HG03060 (cell line): ENCODE measurements around the gene TSPYL4.
A peak's percentile ranks its signal among the peaks of the same experiment; 100 is the strongest.
"Not testable (repeated sequence)": the region's sequence is repeated elsewhere in the genome, so short reads cannot be mapped to it uniquely, and the experiment has no call there.

Experiments used
- ATAC-seq: cut with Tn5 transposase; IDR thresholded peaks from one replicate; pipeline ENCODE4 v1.9.1; 2021; ENCODE audit warnings: low read depth, moderate number of reproducible peaks; ENCODE audit not compliant: unreplicated experiment

The TSPYL4 gene

DNA sequence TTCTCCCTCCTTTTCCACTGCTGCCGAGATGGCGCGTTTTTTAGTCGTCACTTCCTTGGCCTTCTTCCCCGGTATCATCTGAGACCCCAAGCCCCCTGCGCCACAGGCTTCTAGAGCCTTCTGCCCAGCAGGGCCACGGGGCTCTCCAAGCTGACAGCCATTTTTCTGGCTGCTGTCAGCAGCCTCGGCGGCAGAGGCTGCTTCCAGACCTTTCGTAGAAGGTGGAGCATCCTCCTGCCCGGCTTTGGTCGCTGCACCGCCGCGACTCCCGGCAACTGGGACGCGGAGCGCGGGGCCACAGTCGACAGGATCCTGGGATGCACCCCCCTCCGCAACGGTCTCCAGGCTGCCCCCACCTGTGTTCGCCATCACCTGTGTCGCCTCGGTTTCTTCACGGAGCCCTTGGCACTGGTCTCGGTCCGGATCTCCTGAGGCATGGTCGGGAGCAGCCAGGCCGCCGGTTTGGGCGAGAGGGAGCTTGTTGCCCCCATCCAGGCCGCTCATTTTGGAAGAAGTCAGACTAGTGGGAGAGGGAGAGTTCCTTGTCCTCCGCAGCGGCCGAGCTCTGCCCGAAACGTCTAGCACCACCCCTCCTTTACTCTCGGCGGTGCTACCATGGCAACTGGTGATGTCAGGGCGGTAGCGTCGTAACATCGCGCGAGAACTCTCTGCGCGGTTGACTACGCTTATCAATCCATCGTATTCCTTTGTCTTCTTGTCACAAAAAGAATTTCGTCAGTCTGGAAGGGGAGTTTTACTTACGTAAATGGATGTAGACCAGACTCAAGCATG lies at the start of gene TSPYL4:
Gene TSPYL4, minus strand, starts transcription at position 571 of the 792 bp plus-strand sequence. Its CDS starts 67 bp downstream, at position 504.
- ATAC-seq: peak; percentile 100

DNA sequence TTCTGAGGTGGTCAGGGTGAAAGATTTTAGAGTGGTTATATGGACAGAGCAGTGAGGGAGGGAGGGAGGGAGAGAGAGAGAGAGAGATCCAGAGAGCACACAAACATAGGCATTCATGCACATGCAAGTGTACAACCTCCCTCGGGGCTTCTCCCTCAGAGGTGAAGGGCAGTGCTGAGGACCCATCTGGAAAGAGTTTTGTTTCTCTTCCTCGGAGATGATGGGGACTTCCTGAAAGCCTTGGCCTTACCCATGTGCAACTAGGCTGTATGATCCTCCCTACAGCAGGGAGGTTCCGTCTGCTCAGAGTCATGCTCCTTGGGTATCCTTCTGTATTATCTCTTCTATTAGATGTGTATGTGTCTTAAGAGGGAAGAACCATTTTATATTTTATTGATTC lies 47.2 kb upstream of the TSPYL4 start:
- no peak for ATAC-seq

DNA sequence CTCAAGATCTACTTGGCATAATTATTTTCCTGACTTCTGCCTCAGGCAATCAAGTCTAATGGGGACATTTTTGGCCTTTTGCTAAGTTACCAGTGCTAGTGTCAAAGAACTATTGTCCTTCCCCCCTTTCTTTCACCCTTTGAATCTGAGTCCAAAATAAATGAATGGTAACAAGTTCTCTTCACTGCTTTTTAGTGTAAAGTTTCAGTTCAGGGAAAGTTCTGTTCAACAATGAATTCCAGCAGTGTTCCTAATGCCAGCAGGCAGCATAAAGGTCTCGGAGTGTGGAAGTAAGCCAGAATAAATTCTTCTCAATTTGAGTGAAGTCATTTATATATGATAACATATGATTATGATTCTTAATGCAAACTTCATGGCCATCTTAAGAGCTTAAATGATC lies 46.7 kb upstream of the TSPYL4 start:
- ATAC-seq: no peak

DNA sequence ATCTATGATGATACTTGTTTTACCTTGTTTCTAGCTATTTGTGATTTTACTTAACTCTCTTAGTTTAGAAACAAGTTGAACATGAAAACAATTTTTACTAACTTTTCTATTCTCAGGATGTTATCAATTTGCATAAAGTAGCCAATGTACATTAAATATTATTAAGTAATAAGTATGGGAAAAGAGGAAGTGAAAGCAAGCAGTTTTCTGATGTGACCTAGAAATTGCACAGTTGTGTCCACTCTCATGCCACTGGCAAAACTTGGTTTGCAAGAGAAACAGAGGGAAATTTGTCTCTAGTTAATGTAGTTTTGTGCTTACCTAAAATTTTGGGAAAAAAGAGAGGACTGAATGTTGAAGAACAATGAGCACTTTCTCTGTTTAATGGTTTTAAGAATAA lies 45.1 kb upstream of the TSPYL4 start:
- no peak for ATAC-seq

DNA sequence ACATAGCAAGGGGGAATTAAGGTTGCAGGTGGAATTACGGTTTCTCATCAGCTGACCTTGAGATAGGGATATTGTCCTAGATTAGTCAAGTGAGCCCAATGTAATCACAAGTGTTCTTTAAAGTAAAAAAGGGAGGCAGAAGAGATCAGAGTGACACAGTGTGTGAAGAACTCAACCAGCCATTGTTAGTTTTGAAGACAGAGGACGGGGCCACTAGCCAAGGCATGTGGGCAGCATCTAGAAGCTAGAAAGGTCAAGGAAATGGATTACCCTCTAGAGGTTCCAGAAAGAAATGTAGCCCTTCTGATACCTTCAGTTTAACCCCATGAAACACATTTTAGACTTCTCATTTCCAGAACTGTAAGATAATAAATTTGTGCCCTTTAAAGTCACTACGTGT lies 44.4 kb upstream of the TSPYL4 start:
- ATAC-seq: no peak

DNA sequence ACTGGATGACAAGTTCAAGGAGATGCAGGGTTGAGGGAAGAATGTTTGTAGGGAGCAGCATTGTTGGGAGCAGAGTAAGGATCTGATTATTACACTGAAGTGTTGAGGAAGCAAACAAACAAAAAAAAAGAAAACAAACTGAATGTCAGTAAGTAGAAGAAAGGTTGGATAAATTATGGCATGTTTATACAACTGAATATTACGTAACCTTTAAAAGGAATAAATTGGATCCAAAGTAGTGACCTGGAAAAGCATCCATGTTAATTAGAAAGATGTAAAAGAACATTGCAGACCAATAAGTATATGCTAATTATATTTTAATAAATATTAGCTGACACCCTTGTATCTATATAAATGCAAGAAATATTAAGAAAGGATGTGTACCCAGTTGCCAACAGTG lies 38.7 kb upstream of the TSPYL4 start:
- ATAC-seq: no peak

DNA sequence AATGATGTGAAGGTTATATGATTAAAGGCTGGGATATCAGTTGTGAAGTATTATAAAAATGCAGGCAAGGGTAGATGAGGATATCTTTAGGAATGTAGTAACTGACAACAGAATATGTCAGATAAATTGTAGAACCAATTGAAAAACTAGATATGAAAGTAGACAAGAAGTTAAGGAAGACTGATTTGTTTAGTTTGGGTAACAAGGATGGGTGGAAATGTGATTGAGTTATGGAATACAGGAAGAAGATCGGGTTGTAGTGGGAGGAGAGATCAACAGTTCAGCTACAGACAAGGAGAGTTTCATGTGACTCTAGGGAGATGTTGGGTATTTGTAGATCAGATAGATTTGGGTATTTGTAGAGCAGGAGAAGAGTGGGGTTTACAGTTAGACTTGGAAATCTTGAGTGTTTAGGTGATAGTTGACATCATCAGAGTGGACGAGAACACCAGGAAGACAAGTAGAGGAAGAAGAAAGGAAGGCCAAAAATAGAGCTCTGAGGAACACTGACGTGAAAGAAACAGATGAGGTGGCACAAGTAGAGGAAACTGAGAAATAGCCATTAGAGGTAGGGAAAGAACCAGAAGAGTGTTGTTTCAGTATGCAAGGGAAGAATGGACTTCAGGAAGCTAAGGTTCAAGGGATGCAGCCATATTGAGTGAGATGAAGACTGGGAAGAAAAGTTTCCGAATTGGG lies 38.0 kb upstream of the TSPYL4 start:
- ATAC-seq: no peak

DNA sequence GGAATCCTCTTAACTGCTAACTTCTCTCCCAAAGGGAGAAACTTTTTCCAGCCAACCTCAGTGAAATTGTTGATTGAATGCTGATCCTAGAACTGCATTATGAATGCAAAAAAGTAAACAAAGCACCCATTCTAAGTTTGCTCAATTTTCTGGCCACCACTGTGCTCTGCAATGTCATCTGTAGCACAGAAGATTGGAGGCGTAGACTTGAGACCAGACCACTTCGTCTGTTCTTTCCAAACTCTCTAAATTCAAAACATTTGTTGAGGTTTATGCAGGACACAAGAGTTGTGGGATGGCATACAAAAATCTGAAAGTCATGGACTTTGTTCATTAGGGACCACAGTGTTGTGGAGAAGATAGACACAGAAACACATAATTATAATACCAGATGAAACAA lies 36.9 kb upstream of the TSPYL4 start:
- ATAC-seq: no peak

DNA sequence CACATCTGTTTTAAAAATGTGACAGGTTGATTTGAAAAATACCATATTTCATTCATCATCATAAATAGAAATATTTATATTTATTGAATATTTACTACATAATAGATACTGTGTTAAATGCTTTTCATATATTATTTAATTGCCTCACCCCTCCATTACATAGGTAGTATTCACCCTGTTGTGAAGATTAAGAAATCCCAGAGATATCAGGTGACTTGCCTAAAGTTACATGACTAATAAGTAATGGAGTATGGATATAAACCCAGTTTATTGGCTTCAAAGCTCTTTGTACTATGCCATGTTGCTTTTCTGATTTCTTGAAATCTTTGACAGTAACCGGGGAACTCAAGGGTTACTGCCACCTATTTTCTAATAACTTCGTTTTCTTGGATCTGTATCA lies 36.0 kb upstream of the TSPYL4 start:
- no peak for ATAC-seq

DNA sequence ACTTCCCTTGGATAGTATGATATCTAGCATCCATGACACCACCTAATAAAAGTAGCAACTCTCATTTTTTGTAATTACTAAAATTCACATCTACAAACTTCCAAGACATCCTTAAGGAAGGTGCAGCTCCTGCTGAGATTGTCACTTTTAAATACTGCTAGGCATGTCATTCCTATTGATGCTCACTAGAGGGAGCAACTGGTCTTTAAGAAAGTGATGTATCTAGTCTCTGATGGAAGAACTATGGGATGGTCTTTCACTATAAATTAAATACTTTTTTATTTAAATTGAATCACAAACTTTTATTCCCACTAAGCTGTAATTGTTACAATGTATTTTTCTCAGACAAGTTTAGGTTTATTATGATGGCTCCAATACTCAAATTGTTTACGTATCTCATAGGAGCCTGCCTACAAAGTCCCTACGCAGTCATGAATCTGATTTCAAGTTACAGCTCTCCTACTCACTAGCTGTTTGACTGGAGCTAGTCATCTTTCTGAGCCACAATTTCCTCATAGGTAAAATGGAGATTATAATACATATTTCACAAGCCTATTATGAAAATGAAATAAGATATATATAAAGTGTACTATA lies 33.9 kb upstream of the TSPYL4 start:
- no peak for ATAC-seq

DNA sequence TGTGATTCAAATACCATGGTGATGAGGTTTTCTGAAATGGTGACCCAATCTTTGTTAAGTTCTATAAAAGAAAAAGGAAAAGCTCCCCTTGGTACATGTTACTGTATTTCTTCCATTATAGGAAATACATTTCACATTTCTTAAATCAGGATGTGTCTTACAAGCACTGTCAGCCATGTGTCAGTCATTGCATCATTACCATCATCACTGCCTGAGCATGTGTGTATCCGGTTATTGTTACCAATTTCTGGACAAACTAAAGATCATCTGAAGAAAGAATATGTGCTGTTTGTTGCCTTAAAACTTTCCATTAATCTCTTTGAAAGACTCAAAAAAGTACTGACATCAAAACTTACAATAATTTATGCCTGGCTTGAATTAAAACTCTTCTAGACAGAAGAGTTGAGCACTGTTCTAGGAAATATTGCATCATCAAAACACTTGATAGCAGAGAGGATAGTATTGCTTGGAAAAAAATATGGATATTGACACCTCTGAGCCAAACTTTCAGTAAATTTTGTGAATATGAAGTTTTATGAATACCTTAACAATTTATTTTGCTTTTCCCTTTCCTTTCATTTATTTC lies 33.0 kb upstream of the TSPYL4 start:
- no peak for ATAC-seq

DNA sequence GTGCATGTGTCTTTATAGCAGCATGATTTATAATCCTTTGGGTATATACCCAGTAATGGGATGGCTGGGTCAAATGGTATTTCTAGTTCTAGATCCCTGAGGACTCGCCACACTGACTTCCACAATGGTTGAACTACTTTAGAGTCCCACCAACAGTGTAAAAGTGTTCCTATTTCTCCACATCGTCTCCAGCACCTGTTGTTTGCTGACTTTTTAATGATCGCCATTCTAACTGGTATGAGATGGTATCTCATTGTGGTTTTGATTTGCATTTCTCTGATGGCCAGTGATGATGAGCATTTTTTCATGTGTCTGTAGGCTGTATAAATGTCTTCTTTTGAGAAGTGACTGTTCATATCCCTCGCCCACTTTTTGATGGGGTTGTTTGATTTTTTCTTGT lies 31.1 kb upstream of the TSPYL4 start:
- not testable (repeated sequence) for ATAC-seq

DNA sequence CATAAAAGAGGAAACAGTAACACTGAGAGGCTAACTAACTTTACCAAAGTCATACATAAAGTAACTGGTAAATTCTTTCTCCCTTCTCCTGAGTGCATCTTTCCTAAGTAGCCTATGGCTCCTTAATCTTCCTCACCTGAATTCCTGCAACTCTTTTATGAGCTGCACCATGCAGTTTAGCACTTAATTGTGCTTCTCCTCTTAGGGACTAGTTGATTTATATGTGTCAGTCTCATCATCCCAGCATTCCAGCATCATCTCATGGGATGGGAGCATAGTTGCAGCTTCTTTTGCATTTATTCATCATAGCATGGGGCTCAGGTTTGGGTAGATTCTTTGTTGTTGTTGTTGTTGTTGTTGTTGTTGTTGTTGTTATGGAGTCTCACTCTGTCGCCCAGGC lies 29.3 kb upstream of the TSPYL4 start:
- no peak for ATAC-seq

DNA sequence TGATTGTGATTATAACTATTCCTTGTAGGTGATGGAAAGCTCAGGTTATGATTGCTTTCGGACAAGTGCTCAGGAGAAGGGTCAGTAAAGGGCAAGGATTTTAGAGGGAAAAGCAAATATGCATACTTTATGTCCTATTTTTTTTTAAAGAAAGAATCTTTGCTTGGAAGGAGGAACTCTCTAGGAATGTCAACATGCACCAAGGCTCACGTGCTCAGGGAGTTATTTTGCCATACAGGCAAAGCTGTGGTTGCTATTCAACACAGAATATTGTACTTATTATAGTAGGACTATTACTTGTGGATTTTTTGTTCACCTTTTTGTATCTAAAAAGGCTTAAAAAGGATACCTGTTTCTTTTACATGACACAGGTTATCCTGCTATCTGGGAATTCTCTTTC lies 28.8 kb upstream of the TSPYL4 start:
- no peak for ATAC-seq

DNA sequence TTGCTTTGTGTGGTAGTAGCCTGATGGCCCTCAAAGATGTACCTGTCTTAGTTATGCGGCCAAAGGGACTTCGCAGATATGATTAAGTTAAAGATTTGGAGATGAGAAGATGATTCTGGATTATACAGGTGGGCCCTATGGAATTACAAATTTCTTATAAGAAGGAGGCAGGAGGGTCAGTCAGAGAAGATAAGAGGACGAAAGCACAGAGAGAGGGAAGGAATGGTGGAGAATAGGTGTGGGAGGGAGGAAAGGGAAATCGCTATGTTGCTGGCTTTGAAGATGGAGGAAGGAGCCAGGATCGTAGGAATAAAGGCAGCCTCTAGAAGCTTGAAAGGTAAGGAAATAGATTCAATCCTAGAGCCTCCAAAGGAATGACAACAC lies 27.1 kb upstream of the TSPYL4 start:
- no peak for ATAC-seq

DNA sequence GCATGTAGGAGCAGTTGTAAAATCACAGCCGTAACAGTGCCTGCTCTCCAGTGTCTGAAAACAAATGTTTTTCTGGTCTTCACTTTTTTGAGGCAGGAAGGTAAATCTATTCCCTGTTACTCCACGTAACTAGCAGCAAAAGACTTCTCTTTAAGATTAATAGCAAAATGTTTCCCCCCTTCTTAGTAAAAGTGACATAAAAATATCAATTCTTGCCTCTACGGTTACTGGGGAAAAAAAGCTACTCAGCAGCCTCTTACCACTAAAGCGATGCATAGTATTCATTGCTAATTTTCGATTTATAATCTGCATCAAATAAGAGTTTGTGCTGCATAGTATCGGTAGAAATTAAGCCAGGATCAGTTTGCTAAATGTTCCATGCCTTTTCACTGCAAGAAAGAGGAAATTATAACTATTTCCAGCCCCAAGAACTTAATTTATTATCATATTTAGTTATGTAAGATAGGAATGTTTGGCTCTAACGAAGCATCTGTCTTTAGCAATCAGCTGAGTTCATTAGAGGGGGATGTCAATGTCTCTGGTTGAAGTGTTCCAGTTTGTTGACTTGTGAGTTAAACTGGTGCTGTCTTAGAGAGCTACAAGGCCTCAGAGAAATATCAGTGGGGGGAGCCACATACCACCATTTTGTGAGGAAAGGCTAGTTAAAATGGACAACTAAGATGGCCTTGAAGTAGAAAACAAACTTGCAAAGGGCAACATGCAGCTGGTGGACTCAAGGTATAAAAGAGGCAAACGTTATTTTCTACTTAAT lies 26.5 kb upstream of the TSPYL4 start:
- no peak for ATAC-seq

DNA sequence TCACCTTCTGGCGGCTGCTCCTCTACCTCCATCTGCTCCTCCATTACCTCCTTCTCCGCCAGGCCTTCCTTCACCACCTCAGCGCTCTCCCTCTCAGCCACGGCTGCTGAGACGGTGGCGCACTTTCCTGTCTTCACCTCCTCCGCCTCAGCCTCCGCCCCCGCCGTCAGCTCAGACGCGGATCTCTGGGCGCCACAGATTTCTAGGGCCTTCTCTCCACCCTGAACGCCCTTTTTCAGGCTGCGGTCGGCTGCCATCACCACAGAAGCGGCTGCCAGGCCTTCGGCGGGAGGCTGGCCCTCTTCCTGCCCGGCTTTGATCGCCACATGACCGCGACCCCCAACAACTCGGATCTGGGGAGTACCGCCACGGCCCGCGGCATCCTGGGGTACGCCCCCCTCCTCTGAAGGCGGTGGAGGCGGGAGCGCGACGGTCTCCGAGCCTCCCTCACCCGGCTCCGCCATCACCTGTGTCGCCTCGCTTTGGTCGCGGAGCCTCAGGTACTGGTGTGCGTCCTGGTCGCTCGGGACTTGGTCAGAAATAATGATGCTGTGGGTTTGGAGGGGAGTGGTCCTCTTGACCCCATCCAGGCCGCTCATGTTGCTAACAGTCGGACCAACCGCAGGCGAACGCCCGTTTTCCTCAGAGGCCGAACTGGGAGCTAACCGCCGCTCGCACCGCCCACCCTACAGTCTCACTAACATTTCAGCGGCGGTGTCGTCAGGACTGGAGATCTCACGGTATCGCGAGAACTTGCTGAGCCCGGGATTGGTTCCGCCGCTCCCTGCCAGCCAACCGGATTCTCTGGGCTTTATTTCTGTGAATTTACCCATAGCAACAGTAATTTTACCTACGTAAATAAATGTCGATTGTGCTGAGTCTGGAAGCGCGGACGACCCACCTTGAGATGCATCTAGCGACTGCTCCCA lies 25.6 kb upstream of the TSPYL4 start, which contains the start of gene TSPYL1:
Gene TSPYL1, minus strand, starts transcription at position 699 of the 929 bp plus-strand sequence. Its CDS starts 100 bp downstream, at position 599.
- ATAC-seq: peak; percentile 96

DNA sequence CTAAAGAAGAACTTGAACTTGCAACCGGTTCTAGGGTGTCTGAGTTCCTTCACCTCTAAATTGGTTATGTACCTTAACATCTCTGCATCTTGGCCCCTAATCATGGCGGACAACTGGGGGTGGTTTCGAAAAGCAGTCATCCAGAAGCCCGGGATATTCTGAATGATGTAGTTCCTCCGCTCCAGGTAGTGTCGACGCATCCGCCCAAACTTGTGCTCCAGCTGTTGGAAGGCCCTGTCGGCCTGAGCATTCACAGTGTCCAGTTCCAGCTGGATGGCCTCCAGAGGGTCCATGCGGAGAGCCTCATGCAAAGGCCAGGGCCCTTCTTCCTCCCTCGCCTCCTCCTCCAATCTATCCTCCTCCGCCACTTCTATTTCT lies 25.0 kb upstream of the TSPYL4 start:
- no peak for ATAC-seq

DNA sequence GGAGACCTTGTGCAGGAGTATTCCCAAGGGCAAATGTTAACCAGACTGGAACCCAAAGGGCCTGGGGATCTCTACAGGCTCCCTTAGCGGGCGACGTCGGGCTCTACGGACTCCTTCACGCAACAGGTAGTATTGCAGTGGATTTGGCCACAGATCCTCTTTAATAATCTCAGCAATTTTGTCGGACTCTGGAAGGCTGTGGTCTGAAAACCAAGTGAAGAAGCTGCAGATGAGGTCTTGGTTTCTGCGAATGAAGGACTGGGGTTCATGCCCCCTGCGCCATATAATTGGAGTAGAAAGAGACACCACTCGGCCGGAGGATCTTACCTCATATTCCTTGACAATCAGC lies 24.6 kb upstream of the TSPYL4 start:
- no peak for ATAC-seq

DNA sequence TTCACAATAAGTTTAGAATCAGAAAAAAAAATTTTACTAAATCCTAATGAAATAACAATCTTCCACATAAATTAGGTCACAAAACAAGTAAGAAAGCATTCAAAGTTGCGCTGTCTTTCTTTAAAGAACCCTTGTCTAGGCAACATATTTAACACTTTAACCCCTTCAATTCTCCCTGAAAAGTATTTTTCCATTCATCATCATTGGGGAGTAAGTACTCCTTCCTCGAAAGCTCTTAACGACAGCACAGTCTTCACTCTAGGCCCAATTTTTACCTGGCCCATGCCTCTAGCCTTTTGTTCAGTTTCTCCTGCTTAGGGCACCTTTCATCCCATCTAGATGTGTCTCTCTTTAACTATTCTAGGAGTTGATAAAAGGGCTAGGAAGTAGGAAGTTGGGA lies 23.2 kb upstream of the TSPYL4 start:
- no peak for ATAC-seq
